GM21717 (cell line): ENCODE measurements around the gene GJB3.

Experiments used
- ATAC-seq: cut with Tn5 transposase; IDR thresholded peaks from one replicate; pipeline ENCODE4 v1.9.1; 2021; ENCODE audit warnings: mild to moderate bottlenecking, moderate library complexity; ENCODE audit not compliant: unreplicated experiment

Gene GJB3

DNA sequence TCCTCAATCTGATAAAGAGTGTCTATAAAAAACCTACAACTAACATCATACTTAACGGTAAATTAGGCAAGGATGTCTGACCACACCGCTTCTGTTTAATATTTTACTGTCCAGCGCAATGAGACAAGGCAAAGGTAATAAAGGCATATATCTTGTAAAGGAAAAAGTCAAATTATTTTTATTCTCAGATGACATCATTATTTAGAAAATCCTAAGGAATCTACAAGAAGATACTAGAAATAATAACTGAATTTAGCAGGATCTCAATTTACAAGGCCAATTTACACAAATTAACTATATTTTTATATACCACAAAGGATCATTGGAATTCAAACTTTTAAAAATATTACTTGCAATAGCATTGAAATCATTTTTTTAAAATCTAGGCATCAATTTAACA is 41.2 kb downstream of the GJB3 start:
- no peak for ATAC-seq

DNA sequence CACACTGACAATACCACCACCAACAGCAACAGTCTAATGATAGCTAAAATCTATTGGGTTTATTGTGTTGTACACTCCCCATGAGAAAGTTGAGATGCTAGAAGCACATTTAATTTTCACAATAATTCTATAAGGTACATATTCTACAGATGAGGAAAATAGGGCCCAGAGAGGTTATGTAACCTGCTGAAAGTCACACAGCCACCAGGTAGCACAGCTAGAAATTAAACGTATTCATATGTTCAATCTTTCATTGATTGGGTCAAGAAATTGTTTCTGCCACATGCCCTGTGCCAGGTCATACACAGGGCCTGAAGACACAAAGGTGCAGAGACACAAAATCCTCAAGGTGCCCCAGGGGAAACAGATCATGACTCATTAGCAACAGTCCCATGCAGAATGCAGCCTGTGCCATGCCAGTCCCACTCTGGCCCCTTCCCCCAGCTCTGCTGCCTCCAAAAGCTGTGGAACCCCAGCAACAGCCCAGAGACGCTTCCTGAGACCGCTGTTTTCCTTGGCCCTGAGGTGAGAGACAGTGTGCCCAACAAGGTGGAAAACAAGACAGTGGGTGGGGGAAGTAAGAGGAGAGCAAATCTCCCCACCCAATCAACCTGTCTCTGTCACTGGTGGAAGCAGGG is 43.9 kb downstream of the GJB3 start:
- ATAC-seq: no peak

DNA sequence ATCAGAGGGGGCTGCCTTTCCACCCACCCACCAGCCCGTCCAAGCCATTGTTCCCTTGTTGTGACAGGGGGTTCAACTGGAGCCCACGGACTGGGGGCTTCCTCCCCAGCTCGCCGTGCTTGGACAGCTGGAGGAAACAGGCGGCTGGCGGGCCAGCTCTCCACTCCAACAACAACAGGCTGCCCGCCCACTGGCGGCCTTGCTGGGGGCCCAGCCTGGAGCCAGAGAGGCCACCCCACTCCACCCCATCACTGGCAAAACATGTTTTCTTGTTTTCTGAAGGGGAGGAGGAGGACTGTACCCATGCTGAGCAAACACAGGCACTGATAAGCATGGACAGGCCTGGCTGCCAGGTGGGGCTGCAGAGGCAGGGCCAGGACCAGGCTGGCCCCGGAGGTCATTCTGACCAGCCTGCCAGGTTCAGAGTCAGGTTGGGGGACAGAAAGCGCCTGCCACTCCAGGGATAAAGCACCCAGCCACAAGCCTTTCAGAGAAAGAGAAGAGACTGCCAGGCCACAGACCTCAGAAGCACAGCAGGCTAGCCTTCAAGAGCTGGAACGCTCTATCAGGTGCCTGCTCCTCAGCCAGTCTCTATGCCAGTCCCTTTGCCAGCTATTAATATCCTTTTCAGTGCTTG is 44.6 kb downstream of the GJB3 start:
- no peak for ATAC-seq

GRCh38 chr1:34827341-34827941 is 46.4 kb downstream of the GJB3 start:
- no peak for ATAC-seq

DNA sequence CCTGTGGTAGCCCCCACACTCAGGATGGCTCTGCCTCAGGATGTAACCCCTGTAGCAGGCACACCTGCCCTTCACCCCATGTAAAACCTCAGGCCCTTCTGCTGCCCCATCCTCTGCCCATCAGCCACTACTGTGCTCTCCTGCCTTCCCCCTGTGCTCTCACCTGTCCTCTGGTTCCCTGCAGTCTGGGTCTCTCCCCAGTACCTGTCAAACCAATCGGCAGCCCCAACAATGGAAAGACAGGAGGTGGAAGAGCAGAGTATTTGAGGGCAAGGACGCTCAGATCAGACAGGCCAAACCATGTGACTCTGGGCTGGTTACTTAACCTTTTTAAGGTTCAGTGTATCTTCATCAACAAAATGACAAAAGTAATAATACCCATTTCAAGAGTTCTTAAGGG is 47.6 kb downstream of the GJB3 start:
- no peak for ATAC-seq

DNA sequence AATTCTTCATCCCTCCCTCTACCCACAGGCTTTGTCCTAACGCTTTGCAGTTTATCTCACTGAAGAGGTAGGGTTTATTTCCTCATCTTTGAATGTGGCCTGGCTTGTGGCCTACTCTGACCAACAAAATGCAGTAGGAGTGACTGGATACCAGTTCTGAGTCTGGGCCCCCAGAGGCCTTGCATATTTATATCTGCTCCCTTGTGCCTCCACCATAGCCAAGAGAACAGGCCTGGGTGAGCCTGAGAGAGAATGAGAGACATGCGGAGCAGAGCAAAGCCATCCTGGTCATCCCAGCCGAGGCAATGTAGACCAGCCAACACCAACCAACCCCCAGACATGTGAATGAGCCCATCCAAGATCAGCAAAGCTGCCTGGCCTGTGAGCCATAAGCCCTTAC is 48.2 kb downstream of the GJB3 start:
- ATAC-seq: no peak

DNA sequence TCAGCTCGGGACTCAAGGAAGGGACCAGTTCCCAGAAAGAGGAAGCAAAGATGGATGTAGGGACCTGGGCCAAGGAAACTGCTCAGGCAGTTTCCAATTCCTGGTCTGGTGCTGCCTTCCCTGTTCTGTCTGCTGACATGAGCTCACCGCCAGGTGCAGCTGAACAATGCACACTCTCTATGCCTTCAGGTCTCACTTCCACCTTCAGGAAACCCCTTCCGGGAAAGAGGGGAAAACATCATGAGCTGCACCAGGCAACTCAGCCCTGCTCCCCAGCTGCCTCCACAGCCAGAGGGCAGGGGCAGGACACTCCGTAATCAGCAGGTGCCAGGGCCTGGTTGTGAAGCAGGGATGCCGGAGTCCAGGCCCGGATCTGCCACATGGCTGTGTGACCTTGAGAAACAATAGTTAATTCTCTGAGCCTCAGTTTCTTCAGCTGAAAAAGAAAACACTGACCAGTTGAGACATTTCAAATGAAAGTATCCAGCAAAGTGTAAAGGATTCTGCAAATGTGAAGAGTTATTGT is 50.8 kb downstream of the GJB3 start:
- no peak for ATAC-seq

DNA sequence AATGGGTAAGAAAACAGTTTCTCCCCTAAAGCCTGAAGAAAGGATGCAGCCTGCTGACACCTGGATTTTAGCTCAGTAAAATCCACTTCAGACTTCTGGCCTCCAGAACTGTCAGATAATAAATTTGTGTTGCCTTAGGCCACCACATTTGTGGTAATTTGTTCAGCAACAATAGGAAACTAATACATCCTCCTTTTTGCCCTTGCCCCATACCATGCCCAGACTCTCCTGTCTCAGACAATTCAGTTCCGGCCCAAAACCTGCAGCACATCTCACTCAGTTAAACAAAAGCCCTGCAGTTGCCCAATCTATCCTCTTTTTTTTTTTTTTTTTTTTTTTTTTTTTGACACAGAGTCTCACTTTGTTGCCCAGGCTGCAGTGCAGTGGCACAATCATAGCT is 52.7 kb downstream of the GJB3 start:
- no peak for ATAC-seq
